Measurements from ENCODE around the gene LPCAT4. TPM values are rescaled to one million over a fixed set of nuclear protein-coding genes. Genes with fewer than 3 reads are reported as not detected.
"Not testable (repeated sequence)": the region's sequence is repeated elsewhere in the genome, so short reads cannot be mapped to it uniquely, and the experiment has no call there.

The LPCAT4 gene
- polyA plus RNA-seq, 1 donor, result 40.1 TPM

GRCh38 chr15:34362047-34362773 is 4.8 kb downstream of the LPCAT4 start:
- no peak for DNase-seq

- no peak for DNase-seq
These were observed 5.7 kb downstream of the LPCAT4 start for GRCh38 chr15:34361278-34361677.

DNA sequence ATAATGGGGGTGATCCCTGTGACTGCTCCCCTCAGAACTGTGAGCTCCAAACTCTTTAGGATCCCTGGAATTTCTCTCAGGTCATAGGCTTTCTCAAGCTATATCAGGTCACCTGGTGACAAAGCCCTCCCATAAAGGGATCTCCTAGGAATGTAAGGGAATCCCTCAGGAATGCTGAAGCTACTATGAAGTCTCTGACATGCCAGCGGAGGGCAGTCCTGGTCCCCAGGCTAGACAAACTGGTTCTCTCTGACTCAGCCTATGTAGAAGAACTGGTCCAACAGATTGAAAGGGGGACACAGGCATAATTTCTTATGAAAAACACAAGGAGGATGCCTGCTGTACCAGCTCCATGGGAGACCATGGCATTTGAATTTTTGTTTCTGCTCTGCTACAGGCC is 6.7 kb downstream of the LPCAT4 start:
- DNase-seq, result no peak

GRCh38 chr15:34359416-34359815 is 7.6 kb downstream of the LPCAT4 start:
- DNase-seq, result no peak

GRCh38 chr15:34358948-34359347 is 8.0 kb downstream of the LPCAT4 start:
- no peak for DNase-seq

- DNase-seq, result no peak
These were observed 8.6 kb downstream of the LPCAT4 start for GRCh38 chr15:34358367-34358766.

DNA sequence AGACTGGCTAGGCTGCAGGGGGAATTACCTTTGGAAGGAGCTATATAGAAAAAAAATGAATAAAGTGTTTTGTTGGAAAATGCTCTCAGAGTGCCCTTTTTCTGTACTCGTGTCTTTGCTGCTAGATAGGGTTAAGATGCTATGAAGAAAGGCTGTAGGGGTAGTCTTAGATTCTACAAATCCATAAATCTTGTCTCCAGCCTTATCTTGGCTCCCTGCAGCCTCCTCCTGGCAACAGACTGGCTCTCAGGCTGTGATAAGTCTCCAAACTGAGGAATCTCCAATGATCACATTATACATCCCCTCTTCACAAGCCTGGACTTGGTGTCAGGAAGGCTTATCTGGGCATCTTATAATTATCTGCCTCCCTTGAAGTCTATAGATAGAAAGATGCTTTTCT is 9.3 kb downstream of the LPCAT4 start:
- no peak for DNase-seq

DNA sequence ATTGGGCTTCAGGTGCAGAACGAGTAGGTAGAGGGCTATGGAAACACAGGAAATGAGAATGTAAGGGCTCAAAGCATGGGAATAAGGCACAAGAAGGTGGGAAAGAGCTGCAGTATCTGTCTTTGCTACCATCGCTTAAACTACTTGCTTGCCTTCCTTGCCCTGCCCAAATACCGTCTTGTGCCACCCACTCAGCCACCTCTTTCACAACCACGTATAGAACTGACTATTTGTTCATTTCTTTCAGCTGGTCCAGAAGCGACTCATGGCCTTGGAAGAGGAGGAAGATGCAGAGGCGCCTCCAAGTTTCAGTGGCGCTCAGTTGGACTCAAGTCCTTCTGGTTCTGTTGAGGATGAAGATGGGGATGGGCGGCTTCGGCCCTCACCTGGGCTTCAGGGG is 11.8 kb downstream of the LPCAT4 start:
- no peak for DNase-seq

DNA sequence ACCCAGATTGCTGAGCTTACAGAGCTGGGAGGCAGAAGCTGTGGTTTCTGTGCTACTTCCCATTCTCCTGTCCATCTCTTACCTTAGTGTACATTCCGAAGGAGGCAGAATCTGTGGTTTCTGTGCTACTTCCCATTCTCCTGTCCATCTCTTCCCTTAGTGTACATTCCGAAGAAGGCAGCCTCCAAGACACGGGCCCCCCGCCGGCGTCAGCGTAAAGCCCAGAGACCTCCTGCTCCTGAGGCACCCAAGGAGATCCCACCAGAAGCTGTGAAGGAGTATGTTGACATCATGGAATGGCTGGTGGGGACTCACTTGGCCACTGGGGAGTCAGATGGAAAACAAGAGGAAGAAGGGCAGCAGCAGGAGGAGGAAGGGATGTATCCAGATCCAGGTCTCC is 12.7 kb downstream of the LPCAT4 start:
- no peak for DNase-seq

DNA sequence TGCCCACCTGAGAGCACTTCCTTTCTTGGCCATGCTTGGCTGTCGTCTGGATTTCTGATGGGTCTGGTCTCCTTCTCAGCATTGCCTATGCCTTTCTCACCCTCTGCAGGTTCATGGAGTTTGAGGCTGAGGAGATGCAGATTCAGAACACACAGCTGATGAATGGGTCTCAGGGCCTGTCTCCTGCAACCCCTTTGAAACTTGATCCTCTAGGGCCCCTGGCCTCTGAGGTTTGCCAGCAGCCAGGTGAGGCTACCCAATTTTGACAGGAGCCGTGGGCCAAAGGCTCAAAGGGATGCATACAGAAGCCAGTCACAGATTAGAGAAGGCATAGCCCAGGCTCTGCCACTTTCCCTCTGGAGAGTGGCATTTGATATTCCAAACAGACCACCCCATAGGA is 13.4 kb downstream of the LPCAT4 start:
- no peak for DNase-seq

DNA sequence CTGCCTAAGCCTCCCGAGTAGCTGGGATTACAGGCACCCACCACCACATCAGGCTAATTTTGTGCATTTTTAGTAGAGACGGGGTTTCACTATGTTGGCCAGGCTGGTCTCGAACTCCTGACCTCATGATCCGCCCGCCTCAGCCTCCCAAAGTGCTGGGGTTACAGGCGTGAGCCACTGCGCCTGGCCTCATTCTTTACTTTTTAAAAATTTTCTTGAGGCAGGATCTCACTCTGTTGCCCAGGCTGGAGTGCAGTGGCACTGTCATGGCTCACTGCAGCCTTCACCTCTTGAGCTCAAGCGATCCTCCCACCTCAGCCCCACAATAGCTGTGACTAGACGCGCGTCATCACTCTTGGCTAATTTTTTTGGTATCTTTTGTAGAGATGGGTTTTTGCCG is 14.0 kb downstream of the LPCAT4 start:
- not testable (repeated sequence) for DNase-seq

DNA sequence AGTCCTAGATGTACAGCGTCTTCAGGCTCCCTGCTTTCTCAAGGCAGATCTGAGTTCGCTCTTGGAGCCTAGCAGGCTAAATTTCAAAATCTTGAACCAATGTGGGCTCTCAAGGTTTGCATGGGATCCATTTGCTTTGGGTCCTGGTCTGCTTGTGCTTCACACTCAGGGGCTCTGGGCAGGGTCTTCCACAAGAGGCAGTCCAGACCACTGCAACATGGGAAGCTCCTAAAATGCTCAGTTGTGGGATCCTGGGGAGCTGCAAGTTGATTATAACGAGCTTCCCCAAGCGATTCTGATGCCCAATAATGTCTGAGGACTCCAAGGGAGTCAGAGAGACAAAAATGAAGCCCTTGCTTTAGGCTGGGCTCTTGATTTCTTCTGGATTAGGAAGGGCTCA is 17.2 kb downstream of the LPCAT4 start:
- no peak for DNase-seq

- DNase-seq, result no peak
These were observed 18.2 kb downstream of the LPCAT4 start for GRCh38 chr15:34348735-34349300.

- DNase-seq, result no peak
These were observed 18.9 kb downstream of the LPCAT4 start for GRCh38 chr15:34347951-34348638.

- peak; percentile 92 for DNase-seq
These were observed 24.0 kb downstream of the LPCAT4 start, which contains the start of the genes NOP10 and NUTM1 for GRCh38 chr15:34342737-34343575. TSS of gene NOP10 (minus strand) at chr15:34343136. CDS start at chr15:34343073, 63 bp downstream. TSS of gene NUTM1 (plus strand) at chr15:34343315. CDS start at chr15:34343697, 382 bp downstream.

DNA sequence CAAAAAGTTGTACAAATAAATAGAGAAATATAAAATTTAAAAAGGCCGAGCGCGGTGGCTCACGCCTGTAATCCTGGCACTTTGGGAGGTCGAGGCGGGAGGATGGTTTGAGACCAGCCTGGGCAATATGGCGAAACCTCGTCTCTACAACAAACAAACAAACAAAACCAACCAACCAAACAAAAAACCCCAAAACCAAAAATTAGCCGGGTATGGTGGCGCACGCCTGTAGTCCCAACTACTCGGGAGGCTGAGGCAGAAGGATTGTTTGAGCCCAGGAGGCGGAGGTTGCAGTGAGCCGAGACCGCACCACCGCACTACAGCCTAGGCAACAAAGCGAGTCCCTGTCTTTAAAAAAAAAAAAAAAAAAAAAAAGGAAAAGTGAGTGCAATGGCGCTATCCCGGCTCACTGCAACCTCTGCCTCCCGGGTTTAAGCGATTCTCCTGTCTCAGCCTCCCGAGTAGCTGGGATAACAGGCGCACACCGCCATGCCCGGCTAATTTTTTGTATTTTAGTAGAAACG is 24.7 kb downstream of the LPCAT4 start:
- DNase-seq, result not testable (repeated sequence)

DNA sequence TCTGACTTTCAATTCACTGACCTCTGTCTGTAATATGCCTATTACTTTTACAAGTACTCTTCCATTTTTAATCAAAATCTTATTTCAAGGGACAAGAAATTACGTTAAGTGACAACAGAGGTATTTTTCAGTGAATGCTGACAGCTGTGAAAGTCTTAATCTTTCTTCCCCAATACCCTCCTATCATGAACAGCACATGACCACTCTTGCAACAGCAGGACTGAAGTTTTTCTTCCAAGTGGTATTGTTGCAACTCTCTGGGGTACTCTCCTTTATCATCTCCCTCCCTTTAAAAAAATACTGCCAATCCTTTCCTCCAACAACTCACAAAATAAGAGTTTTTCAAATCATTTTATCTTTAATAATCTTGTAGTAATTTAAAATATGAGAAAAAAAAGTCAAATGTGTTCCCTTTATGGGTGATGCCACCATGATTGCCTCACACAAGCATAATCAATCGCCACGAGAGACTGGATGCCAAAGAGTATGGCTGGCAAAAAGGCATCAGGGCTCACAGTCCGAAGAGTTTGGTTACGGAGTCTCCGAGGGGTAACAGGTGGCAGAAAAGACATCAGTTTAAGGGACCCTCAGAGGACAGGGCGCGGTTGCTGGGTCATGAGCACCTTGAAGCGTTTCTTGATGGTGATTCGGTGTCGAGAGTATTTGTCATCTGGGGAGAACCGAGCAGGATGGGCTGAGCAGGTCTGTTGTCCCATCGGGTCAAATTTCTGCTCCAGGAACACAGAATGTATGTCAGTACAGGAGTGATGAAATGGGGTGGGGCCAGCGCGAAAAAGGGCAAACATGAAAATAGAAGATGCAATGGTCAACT is 25.4 kb downstream of the LPCAT4 start:
- DNase-seq, result no peak

GRCh38 chr15:34339946-34340345 is 27.1 kb downstream of the LPCAT4 start:
- DNase-seq, result no peak

DNA sequence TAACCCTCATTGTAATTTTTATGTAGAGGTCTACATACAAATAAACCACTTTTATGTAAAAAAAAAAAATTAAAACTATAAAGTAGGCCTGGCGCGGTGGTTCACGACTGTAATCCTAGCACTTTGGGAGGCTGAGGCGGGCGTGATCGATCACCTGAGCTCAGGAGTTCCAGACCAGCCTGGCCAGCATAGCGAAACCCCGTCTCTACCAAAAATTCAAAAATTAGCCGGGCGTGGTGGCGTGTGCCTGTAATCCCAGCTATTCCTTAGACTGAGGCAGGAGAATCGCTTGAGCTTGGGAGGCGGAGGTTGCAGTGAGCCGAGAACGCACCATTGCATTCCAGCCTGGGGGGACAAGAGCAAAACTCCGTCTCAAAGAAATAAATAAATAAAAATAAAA is 28.6 kb downstream of the LPCAT4 start:
- no peak for DNase-seq

- DNase-seq, result peak; percentile 91
These were observed 29.3 kb downstream of the LPCAT4 start, which contains the start of gene SLC12A6 for GRCh38 chr15:34337557-34338306. TSS of gene SLC12A6 (minus strand) at chr15:34337781. CDS start at chr15:34336680, 1,101 bp downstream.
